Hematopoietic multipotent progenitor cell treated with erythropoietin and hydrocortisone succinate and interleukin-3 and kit ligand, for 8 days (in vitro differentiated cells): Measurements from ENCODE around the gene MYCBP2.

Source experiments
- DNase-seq: peaks from one replicate; pipeline ENCODE4 v3.0.0-alpha.2; 2015

The MYCBP2 gene

DNA sequence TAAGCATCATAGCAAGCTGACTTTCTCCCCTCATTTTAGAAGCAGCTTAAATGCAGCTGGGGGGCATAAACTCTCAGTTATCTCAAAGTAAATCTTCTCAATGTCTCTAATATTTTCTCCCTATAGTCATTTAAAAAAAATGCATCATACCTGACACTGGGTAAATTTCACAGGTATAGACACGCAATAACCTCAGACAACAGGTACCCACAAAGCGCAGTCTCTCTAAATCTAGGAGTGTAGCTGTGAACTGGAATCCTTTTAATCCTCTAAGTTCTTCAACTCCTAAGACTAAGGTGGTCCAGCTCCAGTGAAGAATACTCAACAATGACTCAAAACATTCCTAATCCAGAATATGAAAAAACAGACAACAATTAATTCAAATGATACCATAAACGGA lies 141.2 kb downstream of the MYCBP2 start:
- no peak for DNase-seq

- no peak for DNase-seq
Observed at GRCh38 chr13:77184455-77184854, 142.4 kb downstream of the MYCBP2 start.

GRCh38 chr13:77180011-77180410 lies 146.9 kb downstream of the MYCBP2 start:
- no peak for DNase-seq

- no peak for DNase-seq
Observed at GRCh38 chr13:77177646-77178045, 149.2 kb downstream of the MYCBP2 start.

DNA sequence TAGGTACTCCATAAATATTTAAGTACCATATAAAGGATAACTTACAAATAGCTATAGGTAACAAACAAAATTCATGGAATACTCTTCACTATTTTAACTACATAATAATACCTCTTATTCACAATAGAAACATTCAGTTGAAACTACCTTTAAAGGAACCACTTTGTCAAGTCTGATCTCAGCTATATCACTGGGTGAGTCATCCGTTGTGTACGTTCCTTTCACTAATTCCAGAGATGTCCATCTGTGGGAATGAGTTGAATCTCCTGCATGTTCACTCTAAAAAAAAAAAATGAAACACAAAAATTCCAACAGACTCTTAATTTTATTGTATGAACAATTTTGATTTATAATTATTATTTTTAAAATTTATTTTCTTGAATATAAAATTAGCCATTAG lies 150.5 kb downstream of the MYCBP2 start:
- no peak for DNase-seq

DNA sequence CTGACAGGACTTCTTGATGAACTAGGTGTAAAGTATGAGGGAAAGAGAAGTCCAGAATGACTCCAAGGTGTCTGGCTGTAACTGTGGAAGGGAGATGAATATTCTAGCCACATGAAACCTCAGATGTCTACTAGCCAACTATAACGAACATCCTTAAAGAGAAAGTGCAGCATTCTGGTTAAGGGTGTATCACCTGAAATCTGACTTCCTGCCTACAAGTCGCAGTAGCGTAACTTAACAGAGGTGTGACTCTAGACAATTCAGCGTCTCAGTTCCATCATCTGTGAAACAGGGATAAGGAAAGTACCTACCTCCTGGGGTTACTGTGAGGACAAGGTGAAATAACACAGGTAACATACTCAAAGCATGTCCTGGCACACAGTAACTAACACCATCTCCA lies 154.2 kb downstream of the MYCBP2 start:
- DNase-seq, result no peak

DNA sequence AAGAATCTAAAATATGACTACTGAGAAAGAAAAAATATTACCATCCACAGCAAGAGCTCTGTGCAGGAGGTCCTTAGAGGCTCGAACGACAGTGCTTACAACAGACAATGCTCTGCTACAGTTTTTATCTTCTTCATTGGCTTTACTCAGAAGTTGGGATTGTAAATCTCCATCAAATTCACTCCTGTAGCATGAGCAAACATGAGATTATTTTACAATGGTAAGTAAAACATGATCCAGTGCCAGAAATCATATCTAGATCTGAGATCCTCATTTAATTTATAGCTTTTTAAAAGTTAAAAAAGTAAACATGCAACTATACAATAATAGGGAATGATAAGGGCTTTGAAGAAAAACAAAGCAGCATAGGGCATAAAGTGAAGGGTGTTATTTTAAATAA lies 155.4 kb downstream of the MYCBP2 start:
- no peak for DNase-seq

- no peak for DNase-seq
Observed at GRCh38 chr13:77168237-77168636, 158.7 kb downstream of the MYCBP2 start.

DNA sequence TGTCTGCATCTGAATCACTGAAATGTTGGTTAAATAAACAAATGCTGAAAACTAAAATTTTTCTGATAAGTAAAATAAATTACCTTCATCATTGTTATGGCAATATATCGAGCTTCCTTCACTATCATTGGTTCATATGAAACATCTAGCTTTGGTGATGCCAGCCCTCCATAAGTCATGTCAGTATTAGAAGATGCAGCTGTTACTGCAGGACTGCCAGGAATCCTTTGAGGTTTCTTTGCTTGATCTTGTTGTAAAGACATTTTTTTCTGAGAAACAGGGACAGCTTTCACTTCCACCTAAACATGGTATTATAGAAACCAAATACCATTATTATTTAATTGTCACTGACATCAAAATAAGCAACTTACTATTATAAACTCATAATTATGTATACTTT lies 176.2 kb downstream of the MYCBP2 start:
- DNase-seq, result no peak

DNA sequence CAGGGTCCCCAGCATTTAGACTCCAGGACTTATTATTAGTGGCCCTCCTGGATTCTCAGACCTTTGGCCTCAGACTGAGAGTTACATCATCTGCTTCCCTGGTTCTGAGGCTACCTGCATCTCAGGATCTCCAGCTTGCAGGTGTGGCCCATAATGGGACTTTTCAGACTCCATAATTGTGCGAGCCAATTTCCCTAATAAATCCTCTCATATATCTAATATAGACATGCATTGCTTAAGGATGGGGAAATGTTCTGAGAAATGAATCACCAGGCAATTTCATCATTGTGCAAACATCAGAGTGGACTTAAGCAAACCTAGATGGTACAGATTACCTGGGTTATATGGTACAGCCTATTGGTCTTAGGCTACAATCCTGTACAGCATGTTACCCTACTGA lies 183.5 kb downstream of the MYCBP2 start:
- no peak for DNase-seq

DNA sequence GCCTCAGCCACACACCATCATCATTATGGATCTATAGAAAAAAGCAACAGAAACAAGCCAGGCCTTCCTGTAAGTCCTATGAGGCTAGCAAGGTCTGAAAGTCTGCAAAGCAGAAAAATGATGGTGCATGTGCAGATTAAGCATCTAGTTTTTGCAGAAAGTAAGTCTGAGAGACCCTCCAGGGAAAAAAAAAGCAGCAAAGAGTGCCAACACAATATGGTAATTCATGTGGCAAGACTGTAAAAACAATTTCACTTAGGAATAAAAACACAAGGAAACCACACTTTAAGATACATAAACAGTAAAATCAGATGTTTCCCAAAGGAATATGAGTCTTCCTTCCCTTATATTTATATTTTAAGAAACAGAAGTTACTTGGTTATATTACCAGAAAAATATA lies 187.6 kb downstream of the MYCBP2 start:
- DNase-seq, result no peak

DNA sequence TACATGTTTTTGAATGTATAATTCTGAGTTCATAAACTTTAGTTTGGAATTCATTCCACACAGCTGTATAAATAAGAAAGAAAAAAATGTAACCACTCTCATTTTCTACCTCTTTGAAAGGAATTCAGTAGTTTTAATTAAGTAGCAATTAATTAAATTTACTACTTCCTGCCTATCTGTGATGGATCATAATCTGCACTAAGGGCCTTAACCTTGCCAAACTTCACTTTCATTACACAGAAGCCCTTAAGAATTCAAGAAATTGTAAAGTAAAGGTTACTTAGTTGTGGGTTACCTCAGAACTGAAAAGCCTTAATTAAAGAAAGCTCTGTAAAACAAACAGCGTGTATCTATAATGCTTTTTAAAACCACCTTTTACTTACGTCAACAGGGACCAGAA lies 188.1 kb downstream of the MYCBP2 start:
- DNase-seq, result no peak

DNA sequence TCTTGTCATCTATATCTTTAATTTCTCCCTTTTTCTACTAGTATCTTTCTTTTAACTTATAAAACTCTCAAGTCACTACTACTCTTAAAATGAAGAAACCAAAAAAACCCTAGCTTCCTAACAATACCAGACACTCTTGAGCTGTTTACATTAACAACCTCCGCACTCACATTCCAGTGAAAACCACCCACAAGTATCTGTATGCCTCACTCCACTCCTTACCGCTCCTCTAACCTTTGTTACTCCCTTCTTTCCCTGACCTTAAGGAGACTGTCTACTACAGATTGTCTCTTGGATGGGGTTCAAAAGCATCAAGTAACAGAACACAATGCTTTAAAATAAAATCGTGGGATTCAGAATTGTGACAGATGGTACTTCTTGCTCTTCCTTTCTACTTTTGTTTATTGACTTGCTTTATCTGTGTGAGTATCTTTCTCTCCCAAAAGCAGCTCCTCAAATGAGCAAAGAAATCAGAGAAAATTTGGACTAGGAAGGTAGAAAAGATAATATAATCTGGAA lies 189.9 kb downstream of the MYCBP2 start:
- no peak for DNase-seq

DNA sequence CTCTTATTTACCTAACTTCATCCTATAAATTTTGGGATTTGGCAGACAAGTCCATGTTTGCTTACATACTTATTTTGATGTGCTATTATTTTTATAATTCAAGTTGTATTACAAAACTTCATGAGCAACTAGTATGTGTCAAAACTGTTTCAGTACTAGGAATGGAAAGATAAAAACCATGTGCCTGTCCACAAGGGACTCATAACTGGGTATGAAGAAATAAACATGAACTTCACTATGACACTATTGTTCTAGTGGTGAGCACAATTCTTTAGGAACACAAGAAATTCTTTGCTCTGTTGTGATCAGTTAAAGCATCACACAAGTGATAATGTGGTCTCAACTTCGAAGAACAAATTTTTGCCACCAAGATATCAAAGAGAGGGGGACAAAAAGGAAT lies 202.5 kb downstream of the MYCBP2 start:
- DNase-seq, result no peak

DNA sequence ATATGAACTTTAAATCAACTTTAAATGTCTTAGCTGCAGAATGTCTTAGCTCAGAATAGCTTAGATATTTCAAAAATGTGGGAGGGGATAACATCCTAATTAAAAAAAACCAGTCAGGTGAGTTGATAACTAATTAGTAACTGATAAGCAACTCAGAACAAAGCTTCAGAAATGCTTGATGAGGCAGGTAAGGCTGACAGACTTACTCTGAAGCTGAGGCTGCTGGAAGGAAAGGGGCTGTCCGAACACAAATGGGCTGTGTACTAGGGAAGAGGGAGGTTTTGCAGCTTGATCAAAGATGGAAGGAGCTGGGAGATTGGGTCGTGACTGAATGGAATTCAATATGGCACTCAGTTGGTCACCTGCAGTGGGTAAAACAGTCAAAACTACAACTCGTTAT lies 208.8 kb downstream of the MYCBP2 start:
- DNase-seq, result no peak

DNA sequence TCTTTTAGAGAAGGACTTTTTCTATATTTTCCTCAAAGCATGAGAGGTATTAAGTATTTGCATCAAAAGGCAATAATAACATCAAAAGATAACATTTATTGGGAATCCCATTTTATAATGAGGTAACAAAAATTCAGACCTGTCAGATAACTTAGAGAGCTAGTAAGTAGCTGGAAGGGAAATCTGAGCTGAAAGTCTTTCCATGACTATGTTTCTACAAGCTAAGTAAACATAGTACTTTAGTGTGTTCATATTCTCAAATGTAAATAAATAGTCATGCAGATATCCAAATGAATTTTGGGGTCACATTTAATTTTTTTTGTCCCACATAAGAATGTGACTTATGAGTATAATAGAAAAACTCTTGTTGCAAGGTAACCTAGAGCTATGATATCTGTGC lies 212.6 kb downstream of the MYCBP2 start:
- DNase-seq, result no peak

GRCh38 chr13:77113496-77113895 lies 213.4 kb downstream of the MYCBP2 start:
- DNase-seq, result no peak

- DNase-seq, result no peak
Observed at GRCh38 chr13:77105051-77105450, 221.8 kb downstream of the MYCBP2 start.

DNA sequence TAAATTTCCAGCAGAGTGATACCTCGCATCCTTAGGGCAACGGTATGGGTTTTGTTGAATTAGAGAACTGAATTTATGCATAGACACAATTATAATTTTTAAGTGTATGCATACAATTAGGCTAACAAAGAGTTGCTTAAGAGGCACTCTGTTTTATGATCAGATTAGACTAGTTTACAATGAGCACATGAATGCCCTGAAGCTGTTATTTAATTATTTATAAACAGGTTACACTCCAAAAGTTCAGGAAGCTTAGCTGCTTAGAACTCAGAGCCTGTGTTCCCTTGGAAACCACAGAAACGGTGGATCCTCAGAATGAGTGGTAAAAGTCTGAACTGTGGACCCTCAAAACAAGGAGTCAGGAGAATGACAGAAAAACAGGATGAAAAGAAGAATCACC lies 227.5 kb downstream of the MYCBP2 start:
- no peak for DNase-seq

DNA sequence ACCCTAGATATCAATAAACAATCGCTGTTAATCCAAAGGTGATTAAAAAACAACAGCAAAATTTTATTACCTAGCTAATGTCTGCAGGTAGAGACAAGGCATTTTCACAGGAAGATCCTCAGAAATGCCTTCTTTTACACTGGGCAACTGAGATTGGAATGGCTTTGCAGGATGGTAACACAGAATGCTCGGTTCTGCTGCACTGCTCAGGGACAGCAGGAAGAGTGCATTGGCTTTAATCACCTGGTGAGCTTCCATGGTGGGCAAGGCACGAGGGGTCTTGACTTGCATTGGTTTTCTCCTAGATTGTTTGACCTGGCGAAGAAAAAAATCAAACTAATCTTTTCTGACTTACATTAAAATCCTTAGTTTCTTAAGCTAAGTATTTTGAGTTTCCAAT lies 231.6 kb downstream of the MYCBP2 start:
- no peak for DNase-seq

DNA sequence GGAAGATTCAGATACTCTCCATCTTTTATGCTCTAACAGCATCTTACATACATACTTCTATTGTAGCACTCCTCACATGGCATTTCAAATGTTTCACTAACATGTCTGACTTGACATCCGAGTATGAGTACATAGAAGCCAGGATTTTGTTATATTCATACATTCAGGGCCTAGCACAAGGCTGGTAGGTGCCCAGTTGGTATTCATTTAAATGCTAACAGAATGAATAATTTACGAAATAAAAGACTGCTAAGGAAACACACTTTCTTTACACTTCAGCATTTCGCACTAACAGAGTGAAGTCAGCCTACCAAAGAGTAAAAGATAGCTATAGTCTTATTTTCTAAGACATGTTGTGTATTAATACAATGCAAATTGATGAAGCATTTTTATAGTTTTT lies 232.1 kb downstream of the MYCBP2 start:
- no peak for DNase-seq

- no peak for DNase-seq
Observed at GRCh38 chr13:77093735-77094134, 233.2 kb downstream of the MYCBP2 start.

GRCh38 chr13:77084755-77085154 lies 242.1 kb downstream of the MYCBP2 start:
- no peak for DNase-seq

DNA sequence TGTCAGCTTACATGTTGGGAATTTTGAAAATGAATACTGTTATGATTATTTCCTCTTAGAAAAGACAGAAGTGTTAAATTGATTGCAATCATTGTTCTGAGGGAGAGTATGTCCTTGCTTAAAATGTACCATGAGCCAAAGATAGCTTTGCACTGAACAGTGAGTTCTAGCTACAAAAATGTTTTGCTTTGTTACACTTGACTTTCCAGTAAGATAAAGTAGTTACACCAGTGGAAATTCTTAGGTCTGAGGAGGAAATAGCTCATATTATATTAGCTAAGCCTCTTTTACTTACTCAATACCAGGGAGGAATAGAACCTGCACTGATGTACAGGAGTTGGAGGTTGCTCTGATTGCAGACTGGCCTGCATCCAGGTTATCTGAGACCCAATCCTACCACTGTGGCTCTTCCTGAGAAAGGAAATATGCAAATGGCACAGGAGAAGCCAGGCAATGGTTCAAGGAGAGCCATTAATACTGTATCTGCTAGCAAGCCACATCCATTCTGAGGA lies 246.9 kb downstream of the MYCBP2 start:
- DNase-seq, result no peak

DNA sequence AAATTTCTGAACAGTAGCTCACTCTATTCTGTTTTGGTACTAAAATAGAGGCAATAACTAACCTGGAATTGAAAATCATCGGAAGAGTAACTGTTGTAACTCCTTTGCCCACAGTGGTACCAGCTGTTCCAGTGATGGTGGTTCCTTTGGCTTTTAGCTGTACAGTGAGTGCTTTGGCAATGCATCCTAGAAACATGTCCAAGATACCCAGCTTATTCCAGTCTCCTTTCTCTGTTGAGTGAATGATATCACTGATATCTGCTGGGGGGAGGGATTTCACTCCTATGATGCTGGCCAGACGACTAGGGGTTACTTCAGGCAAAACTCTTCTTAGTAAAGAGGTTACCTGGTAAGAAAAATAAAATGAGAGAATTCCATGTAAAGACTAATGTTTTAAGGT lies 259.4 kb downstream of the MYCBP2 start:
- no peak for DNase-seq
